PC-3 (cell line): ENCODE data around the gene EAF1. TPM values are rescaled to one million over a fixed set of nuclear protein-coding genes. Genes with fewer than 3 reads are reported as not detected.

Experiments used
- ATAC-seq: fragments of 200-7000 bp; cut with Tn5 transposase; 2 replicates; pipeline ENCODE4 v1.9.1; 2020; ENCODE audit warnings: mild to moderate bottlenecking, moderate library complexity
- BruUV-seq: library from RNA; stranded (reverse); fragments of 400-500 nt; replicated peaks from 2 replicates; lab custom pipeline; 2021; lab: Mats Ljungman, UMichigan
- CTCF ChIA-PET: fragments of 300-600 bp; sonication (Branson Sonifier 250); formaldehyde crosslinking; loops from one replicate; lab custom pipeline; 2022; ENCODE audit warnings: antibody characterized with exemption; lab: Charles Lee
- POLR2A ChIA-PET: fragments of 300-600 bp; sonication (Branson Sonifier 250); formaldehyde crosslinking; loops from one replicate; lab custom pipeline; 2022; ENCODE audit warnings: antibody characterized with exemption; ENCODE audit not compliant: unreplicated experiment; lab: Charles Lee
- DNase-seq: peaks from one replicate; pipeline ENCODE4 v3.0.0-alpha.2; 2015
- H2AFZ ChIP-seq: fragments of 300-600 bp; sonication (generic); 2 replicates; pipeline ENCODE4 v1.6.0; 2016; ENCODE audit warnings: antibody characterized with exemption, low read length
- H3F3A ChIP-seq: fragments of 300-600 bp; sonication (generic); one replicate; pipeline ENCODE4 v1.6.0; 2017; ENCODE audit warnings: antibody characterized with exemption, low read length, control low read depth, mild to moderate bottlenecking; ENCODE audit not compliant: unreplicated experiment
- H3K27ac ChIP-seq: fragments of 300-600 bp; sonication (generic); 2 replicates; pipeline ENCODE4 v1.5.1; 2016; ENCODE audit warnings: mild to moderate bottlenecking, low read length
- H3K27me3 ChIP-seq: fragments of 300-600 bp; sonication (generic); 2 replicates; pipeline ENCODE4 v1.6.1; 2016; ENCODE audit warnings: low read length, mixed read lengths
- H3K36me3 ChIP-seq: fragments of 300-600 bp; sonication (generic); 2 replicates; pipeline ENCODE4 v1.6.1; 2016; ENCODE audit warnings: low read depth, mixed run types, low read length, mixed read lengths
- H3K4me1 ChIP-seq: fragments of 300-600 bp; sonication (generic); 2 replicates; pipeline ENCODE4 v1.5.1; 2016; ENCODE audit warnings: low read length; ENCODE audit not compliant: insufficient read depth
- H3K4me2 ChIP-seq: fragments of 300-600 bp; sonication (generic); 2 replicates; pipeline ENCODE4 v1.6.0; 2016; ENCODE audit warnings: low read length
- H3K4me3 ChIP-seq: fragments of 300-600 bp; sonication (generic); 2 replicates; pipeline ENCODE4 v1.5.1; 2016; ENCODE audit warnings: mild to moderate bottlenecking, low read length, mixed read lengths
- H3K79me2 ChIP-seq: fragments of 300-600 bp; sonication (generic); 2 replicates; pipeline ENCODE4 v1.6.1; 2017; ENCODE audit warnings: low read length, mixed read lengths
- H3K9ac ChIP-seq: fragments of 300-600 bp; sonication (generic); 2 replicates; pipeline ENCODE4 v1.6.0; 2016; ENCODE audit warnings: mild to moderate bottlenecking, low read length
- H3K9me2 ChIP-seq: fragments of 300-600 bp; sonication (generic); replicated peaks from 2 replicates; pipeline ENCODE4 v1.6.1; 2016; ENCODE audit warnings: mixed run types, low read length, mixed read lengths
- H3K9me3 ChIP-seq: fragments of 300-600 bp; sonication (generic); 2 replicates; pipeline ENCODE4 v1.6.1; 2016; ENCODE audit warnings: low read length, mixed read lengths
- H4K20me1 ChIP-seq: fragments of 300-600 bp; sonication (generic); 2 replicates; pipeline ENCODE4 v1.6.1; 2016; ENCODE audit warnings: low read length, mixed read lengths
- EZH2 ChIP-seq: fragments of 300-600 bp; sonication (generic); IDR thresholded peaks from one replicate; pipeline ENCODE4 v1.6.1; 2017; ENCODE audit warnings: antibody characterized with exemption, mild to moderate bottlenecking, low read length; ENCODE audit not compliant: unreplicated experiment
- EZH2phosphoT487 ChIP-seq: fragments of 300-600 bp; sonication (generic); IDR thresholded peaks from 2 replicates; pipeline ENCODE4 v1.6.1; 2018; ENCODE audit warnings: mild to moderate bottlenecking, antibody characterized with exemption, low read length, borderline replicate concordance
- intact Hi-C: fragments of 100-400 bp; cut with micrococcal nuclease; formaldehyde crosslinking; loops from 2 replicates; pipeline ENCODE4 v1.9.0; 2023
- total RNA-seq: library from RNA; depleted of rRNA; stranded (reverse); fragments of >200 nt; gene quantifications from 2 replicates; pipeline ENCODE4 v1.2.3, GENCODE V29; 2014
- TF ChIP-seq, protein P1 (sequence below): fragments of 300-600 bp; sonication (generic); conservative IDR thresholded peaks from 2 replicates; pipeline ENCODE4 v1.5.1; 2017; ENCODE audit warnings: antibody characterized with exemption, low read depth, mild to moderate bottlenecking, low read length

Gene EAF1
- total RNA-seq, 1 experiment from 2014 or later, result 35.3 TPM

GRCh38 chr3:15453991-15454625 is 26.7 kb downstream of the EAF1 start:
- H3K9me3 ChIP-seq, result no peaks in the 10 kb centered on the region
- no peaks in the 10 kb centered on the region for H3F3A ChIP-seq
- ATAC-seq (no peak), DNase-seq (no peak)
- no peaks in the 10 kb centered on the region for H3K27me3 ChIP-seq
- H3K9me2 ChIP-seq, result no peaks in the 10 kb centered on the region
- CTCF ChIA-PET, result no interaction called here
- no peaks in the 10 kb centered on the region for H4K20me1 ChIP-seq
- H3K4me3 ChIP-seq, result no peak overlapping the region
- H2AFZ ChIP-seq, result no peak overlapping the region
- H3K4me1 ChIP-seq, result no peaks in the 10 kb centered on the region
- no peak overlapping the region for H3K27ac ChIP-seq
- no peak for TF ChIP-seq EZH2phosphoT487
- TF ChIP-seq, protein P1, sequence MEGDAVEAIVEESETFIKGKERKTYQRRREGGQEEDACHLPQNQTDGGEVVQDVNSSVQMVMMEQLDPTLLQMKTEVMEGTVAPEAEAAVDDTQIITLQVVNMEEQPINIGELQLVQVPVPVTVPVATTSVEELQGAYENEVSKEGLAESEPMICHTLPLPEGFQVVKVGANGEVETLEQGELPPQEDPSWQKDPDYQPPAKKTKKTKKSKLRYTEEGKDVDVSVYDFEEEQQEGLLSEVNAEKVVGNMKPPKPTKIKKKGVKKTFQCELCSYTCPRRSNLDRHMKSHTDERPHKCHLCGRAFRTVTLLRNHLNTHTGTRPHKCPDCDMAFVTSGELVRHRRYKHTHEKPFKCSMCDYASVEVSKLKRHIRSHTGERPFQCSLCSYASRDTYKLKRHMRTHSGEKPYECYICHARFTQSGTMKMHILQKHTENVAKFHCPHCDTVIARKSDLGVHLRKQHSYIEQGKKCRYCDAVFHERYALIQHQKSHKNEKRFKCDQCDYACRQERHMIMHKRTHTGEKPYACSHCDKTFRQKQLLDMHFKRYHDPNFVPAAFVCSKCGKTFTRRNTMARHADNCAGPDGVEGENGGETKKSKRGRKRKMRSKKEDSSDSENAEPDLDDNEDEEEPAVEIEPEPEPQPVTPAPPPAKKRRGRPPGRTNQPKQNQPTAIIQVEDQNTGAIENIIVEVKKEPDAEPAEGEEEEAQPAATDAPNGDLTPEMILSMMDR, result no peak
- no peak for TF ChIP-seq EZH2
- H3K9ac ChIP-seq, result no peak overlapping the region
- H3K36me3 ChIP-seq, result no peaks in the 10 kb centered on the region
- POLR2A ChIA-PET, result interaction anchor here (0.5 kb wide), 1 partner anchor 1708 kb away, joined by 3 read pairs; no protein-coding TSS in a partner anchor
- intact Hi-C loops, result no loop called here
- no TSS peak for BruUV-seq
- no peak overlapping the region for H3K4me2 ChIP-seq
- H3K79me2 ChIP-seq, result no peaks in the 10 kb centered on the region

- H3K36me3 ChIP-seq, result no peaks in the 10 kb centered on the region
- H3K79me2 ChIP-seq, result no peaks in the 10 kb centered on the region
- no TSS peak for BruUV-seq
- no peaks in the 10 kb centered on the region for H3K27me3 ChIP-seq
- H3F3A ChIP-seq, result no peaks in the 10 kb centered on the region
- ChIA-PET POLR2A (no interaction called here), CTCF (no interaction called here)
- no peak for ATAC-seq
- intact Hi-C loops, result no loop called here
- no peak overlapping the region for H3K9ac ChIP-seq
- H3K9me2 ChIP-seq, result no peaks in the 10 kb centered on the region
- TF ChIP-seq, protein P1, result no peak
- TF ChIP-seq EZH2phosphoT487 (no peak), EZH2 (no peak)
- no peaks in the 10 kb centered on the region for H3K4me1 ChIP-seq
- H2AFZ ChIP-seq, result no peak overlapping the region
- H3K4me3 ChIP-seq, result no peak overlapping the region
- no peak overlapping the region for H3K27ac ChIP-seq
- H3K9me3 ChIP-seq, result no peaks in the 10 kb centered on the region
- no peaks in the 10 kb centered on the region for H4K20me1 ChIP-seq
- no peak overlapping the region for H3K4me2 ChIP-seq
- no peak for DNase-seq
These were observed 27.6 kb downstream of the EAF1 start for GRCh38 chr3:15454965-15455364.

DNA sequence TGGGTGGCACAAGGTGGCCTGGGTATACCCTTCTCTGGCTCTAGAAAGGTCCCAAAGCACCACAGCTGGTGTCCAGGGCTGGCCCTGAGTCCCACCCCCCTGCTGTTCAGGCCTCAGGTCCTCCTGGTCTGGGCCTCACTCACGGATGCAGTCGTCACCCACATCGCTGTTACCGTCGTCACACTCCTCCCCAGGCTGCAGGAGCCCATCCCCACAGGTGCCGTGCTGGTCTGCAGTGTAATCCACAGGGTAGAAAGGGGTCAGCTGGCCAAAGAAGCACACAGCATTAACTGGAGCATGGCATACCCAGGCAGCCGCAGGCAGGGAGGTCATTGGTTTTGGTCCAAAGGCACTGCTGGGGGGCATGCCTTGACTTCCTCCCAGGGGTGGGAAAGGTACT is 28.4 kb downstream of the EAF1 start:
- no peaks in the 10 kb centered on the region for H3K36me3 ChIP-seq
- ChIA-PET POLR2A (no interaction called here), CTCF (interaction anchor here (0.6 kb wide), 1 partner anchor 25 kb away, joined by 6 read pairs; no protein-coding TSS in a partner anchor)
- H4K20me1 ChIP-seq, result no peaks in the 10 kb centered on the region
- no peak for ATAC-seq
- intact Hi-C loops, result no loop called here
- DNase-seq, result no peak
- H3K4me2 ChIP-seq, result no peak overlapping the region
- H3F3A ChIP-seq, result no peaks in the 10 kb centered on the region
- no peaks in the 10 kb centered on the region for H3K9me3 ChIP-seq
- H3K79me2 ChIP-seq, result no peaks in the 10 kb centered on the region
- no peak overlapping the region for H2AFZ ChIP-seq
- no peak for TF ChIP-seq EZH2
- TF ChIP-seq EZH2phosphoT487, result no peak
- H3K9me2 ChIP-seq, result no peaks in the 10 kb centered on the region
- no peak overlapping the region for H3K4me3 ChIP-seq
- H3K27ac ChIP-seq, result no peak overlapping the region
- H3K27me3 ChIP-seq, result no peaks in the 10 kb centered on the region
- no TSS peak for BruUV-seq
- H3K4me1 ChIP-seq, result no peaks in the 10 kb centered on the region
- H3K9ac ChIP-seq, result no peak overlapping the region
